Panc1 (cell line): ENCODE measurements around the gene MAFB. TPM values are rescaled to one million over a fixed set of nuclear protein-coding genes. Genes with fewer than 3 reads are reported as not detected.

Experiments used
- ATAC-seq: fragments of 200-7000 bp; cut with Tn5 transposase; 2 replicates; pipeline ENCODE4 v1.9.1; 2020; ENCODE audit warnings: mild to moderate bottlenecking, moderate library complexity
- BruUV-seq: library from RNA; stranded (reverse); fragments of 400-500 nt; replicated peaks from 2 replicates; lab custom pipeline; 2021; lab: Mats Ljungman, UMichigan
- CTCF ChIA-PET: fragments of 300-600 bp; sonication (Branson Sonifier 250); formaldehyde crosslinking; loops from one replicate; lab custom pipeline; 2022; ENCODE audit warnings: antibody characterized with exemption; lab: Charles Lee
- POLR2A ChIA-PET: fragments of 300-600 bp; sonication (Branson Sonifier 250); formaldehyde crosslinking; loops from one replicate; lab custom pipeline; 2022; ENCODE audit warnings: antibody characterized with exemption; lab: Charles Lee
- DNase-seq: peaks from one replicate; pipeline ENCODE4 v3.0.0-alpha.2; 2010; ENCODE audit warnings: low read depth, low spot score
- H3K27ac ChIP-seq: 2 replicates; pipeline ENCODE4 v1.5.1; 2011; ENCODE audit warnings: mild to moderate bottlenecking, low read length, inconsistent platforms
- H3K27me3 ChIP-seq: fragments of 200-500 bp; sonication (Bioruptor generic); 2 replicates; pipeline ENCODE4 v1.6.0; 2014; ENCODE audit warnings: low read length, inconsistent platforms; ENCODE audit not compliant: control insufficient read depth, insufficient read depth
- H3K36me3 ChIP-seq: fragments of 200-500 bp; sonication (Bioruptor generic); 2 replicates; pipeline ENCODE4 v1.5.1; 2014; ENCODE audit warnings: inconsistent platforms, mild to moderate bottlenecking, low read length, moderate library complexity; ENCODE audit not compliant: control insufficient read depth, insufficient read depth
- H3K4me1 ChIP-seq: 2 replicates; pipeline ENCODE4 v1.5.1; 2011; ENCODE audit warnings: inconsistent platforms, mild to moderate bottlenecking, low read length, moderate library complexity; ENCODE audit not compliant: control insufficient read depth, insufficient read depth
- H3K4me3 ChIP-seq, 2 experiments: 2 replicates each; pipeline ENCODE4 v1.5.1; 2011 to 2012; ENCODE audit warnings: low read depth in 2 of 2, low read length in 2 of 2, mild to moderate bottlenecking in 2 of 2, inconsistent platforms in 1 of 2, moderate library complexity in 1 of 2
- H3K9me3 ChIP-seq: fragments of 200-500 bp; sonication (Bioruptor generic); 2 replicates; pipeline ENCODE4 v1.5.1; 2014; ENCODE audit warnings: low read depth, mild to moderate bottlenecking, inconsistent platforms, low read length, moderate library complexity; ENCODE audit not compliant: control insufficient read depth, insufficient read depth
- CTCF ChIP-seq: fragments of 450-650 bp; IDR thresholded peaks from 2 replicates; pipeline ENCODE4 v1.5.1; 2017; ENCODE audit warnings: mild to moderate bottlenecking
- POLR2AphosphoS5 ChIP-seq: IDR thresholded peaks from 2 replicates; pipeline ENCODE4 v1.6.1; 2012; ENCODE audit warnings: mild to moderate bottlenecking, low read depth, low read length, moderate library complexity
- REST ChIP-seq, 2 experiments: IDR thresholded peaks; 2 replicates each; pipeline ENCODE4 v1.6.1; 2011 to 2012; ENCODE audit warnings: low read depth in 2 of 2, control low read depth in 1 of 2, low read length in 1 of 2, mild to moderate bottlenecking in 1 of 2, moderate library complexity in 1 of 2; ENCODE audit not compliant: insufficient read depth in 1 of 2
- SIN3A ChIP-seq: IDR thresholded peaks from 2 replicates; pipeline ENCODE4 v1.6.1; 2012; ENCODE audit warnings: low read depth, mild to moderate bottlenecking, low read length, moderate library complexity, borderline replicate concordance; ENCODE audit not compliant: insufficient read depth
- TCF7L2 ChIP-seq: IDR thresholded peaks from 2 replicates; pipeline ENCODE4 v1.6.1; 2011; ENCODE audit warnings: mild to moderate bottlenecking, low read depth, low read length, inconsistent platforms
- in situ Hi-C: cut with HindIII; loops from 2 replicates; pipeline ENCODE4 v1.10.0; 2016; ENCODE audit warnings: low sequenced_read_pairs, low pct_unique_long_range_greater_than_20kb
- intact Hi-C: fragments of 100-400 bp; cut with micrococcal nuclease; formaldehyde crosslinking; loops from one replicate; pipeline ENCODE4 v1.10.0; 2022; ENCODE audit not compliant: unreplicated experiment
- total RNA-seq: library from RNA; stranded (reverse); gene quantifications from one replicate; pipeline ENCODE4 v1.2.1, GENCODE V29; 2021; ENCODE audit not compliant: unreplicated experiment

MAFB gene
- total RNA-seq, 1 experiment from 2014 or later: 0.28 TPM

- intact Hi-C loops: no loop called here
- no TSS peak for BruUV-seq
Observed at GRCh38 chr20:40714916-40715315, 25.9 kb upstream of the MAFB start.

GRCh38 chr20:40714109-40714508 lies 25.1 kb upstream of the MAFB start:
- Histone ChIP-seq H3K4me3 (no peak overlapping the region), H3K9me3 (no peaks in the 10 kb centered on the region), H3K36me3 (no peaks in the 10 kb centered on the region), H3K27ac (no peak overlapping the region), H3K27me3 (peaks cover 22% of the 10 kb centered on the region), H3K4me1 (no peaks in the 10 kb centered on the region)
- ATAC-seq: no peak
- ChIA-PET POLR2A (no interaction called here), CTCF (no interaction called here)
- TF ChIP-seq SIN3A (no peak), CTCF (no peak), POLR2AphosphoS5 (no peak), REST (IDR thresholded peaks at IDR 0.05; ENCODE audit: insufficient read depth in 1 of 2, low read depth in 2 of 2, low read length in 1 of 2) (no peak), TCF7L2 (no peak)
- intact Hi-C loops (no loop called here), in situ Hi-C loops (no loop called here)
- BruUV-seq: no TSS peak
- no peak for DNase-seq

More at GRCh38 chr20:40714916-40715315, 25.9 kb upstream of the MAFB start:
- in situ Hi-C loops: no loop called here
- H3K27me3 ChIP-seq: peaks cover 20% of the 10 kb centered on the region
- no peak overlapping the region for H3K27ac ChIP-seq
- H3K4me1 ChIP-seq: no peaks in the 10 kb centered on the region
- TF ChIP-seq REST (IDR thresholded peaks at IDR 0.05; ENCODE audit: insufficient read depth in 1 of 2, low read depth in 2 of 2, low read length in 1 of 2) (no peak), SIN3A (no peak), TCF7L2 (no peak), POLR2AphosphoS5 (no peak), CTCF (no peak)
- ATAC-seq (no peak), DNase-seq (no peak)
- ChIA-PET POLR2A (no interaction called here), CTCF (no interaction called here)
- no peaks in the 10 kb centered on the region for H3K36me3 ChIP-seq
- H3K4me3 ChIP-seq: no peak overlapping the region
- no peaks in the 10 kb centered on the region for H3K9me3 ChIP-seq
